GM18909 (cell line): Measurements from ENCODE around the gene PLCH2.
"Not testable (repeated sequence)": the region's sequence is repeated elsewhere in the genome, so short reads cannot be mapped to it uniquely, and the experiment has no call there.

Experiments used
- ATAC-seq: cut with Tn5 transposase; IDR thresholded peaks from one replicate; pipeline ENCODE4 v1.9.1; 2021; ENCODE audit warnings: mild to moderate bottlenecking; ENCODE audit not compliant: unreplicated experiment, poor library complexity

Gene PLCH2

DNA sequence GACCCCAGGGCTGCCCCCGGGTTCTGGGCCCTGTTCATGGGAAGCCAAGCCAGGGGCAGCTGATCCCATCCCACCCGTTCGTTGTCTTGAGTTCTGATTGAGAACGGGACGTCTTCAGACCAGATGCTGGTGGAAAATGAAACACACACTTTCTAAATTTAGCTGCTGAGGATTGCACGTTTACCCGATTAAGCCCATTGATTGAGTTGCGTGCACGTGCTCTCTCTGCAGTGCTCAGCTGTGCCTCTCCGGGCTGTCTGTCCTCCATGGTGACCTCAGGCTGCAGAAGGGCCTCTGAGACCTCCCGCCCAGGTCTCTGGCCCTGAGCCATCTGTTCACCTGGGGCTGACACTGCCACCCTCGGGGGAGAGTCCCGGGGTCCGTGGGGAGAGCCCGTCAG lies 36.7 kb upstream of the PLCH2 start:
- ATAC-seq = no peak

DNA sequence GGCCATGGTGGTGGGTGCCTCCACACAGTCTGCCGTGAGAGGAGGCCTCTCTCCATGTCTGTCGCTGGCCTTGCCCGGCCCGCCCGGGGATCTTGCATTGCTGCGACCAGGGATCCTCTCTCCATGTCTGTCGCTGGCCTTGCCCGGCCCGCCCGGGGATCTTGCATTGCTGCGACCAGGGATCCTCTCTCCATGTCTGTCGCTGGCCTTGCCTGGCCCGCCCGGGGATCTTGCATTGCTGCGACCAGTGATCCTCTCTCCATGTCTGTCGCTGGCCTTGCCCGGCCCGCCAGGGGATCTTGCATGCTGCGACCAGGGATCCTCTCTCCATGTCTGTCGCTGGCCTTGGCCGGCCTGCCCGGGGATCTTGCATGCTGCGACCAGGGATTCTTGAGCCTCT lies 35.7 kb upstream of the PLCH2 start:
- ATAC-seq = not testable (repeated sequence)

DNA sequence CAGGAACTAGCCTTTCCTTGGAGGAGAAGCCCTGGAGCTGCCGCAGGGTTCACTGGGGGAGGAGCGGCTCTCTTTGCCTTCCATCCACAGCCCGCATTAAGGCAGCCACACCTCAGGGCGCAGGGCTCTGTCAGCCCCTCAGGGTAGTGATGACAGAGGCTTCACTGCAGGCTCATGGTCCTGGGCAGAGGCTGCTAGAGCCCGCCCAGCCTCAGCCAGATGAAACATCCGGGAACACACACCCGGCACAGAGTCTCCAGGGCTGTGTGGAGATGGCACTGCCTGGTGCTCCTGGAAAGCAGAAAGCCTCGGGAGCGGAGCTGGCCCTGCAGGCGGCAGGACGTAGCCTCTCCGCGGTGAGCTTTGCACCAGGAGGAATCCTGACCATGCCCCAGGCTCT lies 34.3 kb upstream of the PLCH2 start:
- no peak for ATAC-seq

DNA sequence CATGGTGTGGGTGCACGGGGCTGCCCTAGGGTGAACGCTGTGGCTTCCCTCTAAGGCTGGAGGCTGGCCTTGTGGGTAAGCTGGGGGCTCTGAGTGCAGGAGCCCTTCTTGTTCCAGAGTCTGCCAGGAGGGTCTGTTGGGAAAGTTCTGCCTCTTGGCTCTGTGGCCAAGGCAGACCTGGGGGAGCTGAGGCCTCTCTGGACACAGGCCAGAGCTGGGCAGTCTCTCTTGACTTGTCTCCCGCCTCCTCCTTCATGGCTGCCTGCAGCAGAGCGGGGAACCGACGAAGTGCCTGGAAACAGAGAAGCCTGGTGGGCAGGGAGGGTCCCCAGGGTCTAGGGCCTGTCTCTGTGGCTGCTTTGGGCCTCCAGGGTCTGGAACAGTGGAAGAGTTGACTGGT lies 33.4 kb upstream of the PLCH2 start:
- ATAC-seq = no peak

DNA sequence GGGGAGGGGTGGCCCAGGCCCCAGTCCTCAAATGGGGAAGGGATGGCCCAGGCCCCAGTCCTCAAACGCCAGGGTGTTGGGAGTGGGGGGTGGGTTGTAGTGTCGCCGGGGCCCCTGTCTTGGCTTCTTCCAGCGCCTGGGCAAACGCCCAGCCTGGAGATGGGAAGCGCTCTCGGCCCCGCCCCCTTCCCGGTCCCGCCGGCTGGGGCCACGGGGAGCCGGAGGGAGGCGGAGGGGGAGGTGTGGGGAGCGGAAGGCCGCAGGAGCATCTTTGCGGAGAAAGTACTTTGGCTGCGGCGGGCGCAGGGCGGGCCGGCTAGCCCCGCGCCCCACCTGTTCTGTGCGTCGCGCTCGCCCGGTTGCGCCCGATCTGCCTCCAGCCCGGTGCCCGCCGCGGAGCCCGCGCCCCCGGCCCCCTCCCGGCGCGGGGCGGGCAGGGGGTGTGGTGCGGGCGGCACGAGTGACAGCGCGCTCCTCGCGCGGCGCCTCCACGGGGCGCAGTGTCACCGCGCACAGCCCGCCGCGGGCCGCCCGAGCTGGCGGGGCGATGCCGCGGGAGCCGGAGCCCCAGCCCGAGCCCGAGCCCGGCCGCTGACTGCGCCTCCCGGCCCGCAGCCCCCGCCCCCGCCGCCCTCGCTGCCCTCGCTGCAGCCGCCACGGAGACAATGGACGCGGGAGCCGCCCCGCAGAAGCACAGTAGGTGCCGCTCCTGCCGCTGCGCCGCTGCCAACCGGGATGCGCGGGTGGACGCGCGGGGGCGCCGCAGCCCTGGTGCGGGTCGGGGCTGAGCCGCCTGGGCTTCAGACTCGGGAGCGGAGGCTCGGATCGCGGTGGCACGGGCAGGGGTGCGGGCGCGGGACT lies 32.6 kb upstream of the PLCH2 start:
- no peak for ATAC-seq

DNA sequence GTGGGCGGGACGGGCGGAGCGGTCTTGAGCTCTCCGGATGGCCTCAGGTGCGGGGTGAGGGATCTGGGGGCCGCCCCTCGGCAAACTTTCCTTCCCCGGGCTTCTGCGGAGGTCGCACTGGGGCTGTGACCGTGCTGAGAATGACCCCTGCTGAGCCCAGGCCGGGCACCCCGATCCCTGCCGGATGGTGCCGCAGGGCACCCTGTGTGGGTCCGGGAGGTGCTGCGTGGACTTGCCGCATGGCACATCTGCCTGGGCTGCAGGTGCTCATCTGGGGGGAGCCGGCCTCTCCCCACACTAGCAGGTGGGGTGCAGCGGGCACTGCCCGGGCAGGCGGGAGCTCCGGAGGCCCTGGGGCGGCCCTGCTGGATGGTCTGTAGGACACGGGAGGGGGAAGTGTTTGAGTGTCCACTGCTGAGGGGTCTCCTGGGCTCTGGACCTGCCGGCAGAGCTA lies 31.9 kb upstream of the PLCH2 start:
- ATAC-seq = no peak

DNA sequence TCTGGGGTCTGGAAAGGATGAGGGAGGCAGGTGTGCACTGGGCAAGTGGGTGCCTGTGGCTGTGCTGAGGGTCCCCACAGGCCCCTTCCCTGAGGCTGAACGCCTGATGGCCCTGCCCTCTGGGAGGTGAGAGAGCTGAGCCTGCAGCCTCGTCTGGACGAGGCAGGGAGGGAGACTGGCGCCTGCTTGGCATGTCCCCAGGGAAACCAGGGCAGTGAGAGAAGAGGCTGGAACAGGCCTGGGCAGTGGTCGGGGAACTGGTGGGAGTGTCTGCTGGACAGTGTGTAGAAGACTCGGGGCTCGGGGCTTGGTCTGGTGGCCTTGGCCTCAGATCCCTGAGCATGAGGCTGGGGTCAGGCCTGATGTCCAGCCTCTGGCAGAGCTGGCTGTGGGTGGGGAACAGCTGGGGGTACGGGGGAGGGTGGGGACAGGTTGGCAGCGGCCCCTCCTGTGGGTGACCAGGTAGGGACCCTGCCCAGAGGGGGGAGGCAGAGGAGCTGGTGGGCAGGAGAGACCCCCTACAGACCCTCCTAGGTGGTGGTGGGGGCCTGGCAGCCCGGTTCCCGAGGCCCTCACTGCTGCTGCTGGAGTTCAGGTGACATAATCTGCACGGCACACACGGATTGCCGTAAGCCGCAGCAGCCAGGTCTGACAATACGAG lies 30.8 kb upstream of the PLCH2 start:
- no peak for ATAC-seq

DNA sequence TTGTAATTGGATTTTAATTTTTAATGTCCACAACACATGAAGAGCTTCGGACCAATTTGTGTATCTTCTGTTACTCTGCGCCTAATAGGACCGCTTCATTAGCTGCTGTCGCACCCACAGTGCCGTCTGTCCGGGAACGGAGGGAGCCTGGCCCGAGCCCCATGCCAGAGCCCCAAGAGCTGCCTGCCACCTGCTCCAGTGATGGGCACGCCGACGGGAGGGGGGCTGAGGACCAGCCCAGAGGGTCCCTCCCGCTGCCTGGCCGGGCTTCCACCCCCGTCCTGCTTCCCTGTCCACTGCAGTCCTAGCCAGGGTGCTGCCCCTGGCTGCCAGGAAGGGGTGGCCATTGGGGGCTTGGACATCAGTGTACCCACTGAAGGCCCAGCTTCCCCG lies 30.3 kb upstream of the PLCH2 start:
- no peak for ATAC-seq

DNA sequence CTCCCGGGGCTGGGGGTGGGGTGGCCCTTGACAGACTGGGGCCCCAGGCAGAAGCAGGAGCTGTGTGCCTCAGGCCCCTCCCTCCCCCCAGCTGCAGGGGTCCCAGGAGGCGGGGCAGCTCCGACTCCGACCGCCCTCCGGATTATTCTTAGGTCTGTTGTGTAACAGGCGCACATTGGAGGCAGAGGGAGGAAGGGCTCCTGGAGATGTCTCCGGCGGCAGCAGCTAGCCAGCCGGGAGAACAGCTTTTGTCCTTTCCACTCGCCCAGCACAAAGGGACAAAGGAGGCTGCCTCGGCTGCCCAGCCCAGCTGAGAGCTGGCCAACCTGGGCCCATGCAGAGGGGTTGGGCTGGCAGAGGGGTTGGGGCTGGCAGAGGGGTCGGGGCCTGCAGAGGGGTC lies 29.7 kb upstream of the PLCH2 start:
- ATAC-seq = no peak

DNA sequence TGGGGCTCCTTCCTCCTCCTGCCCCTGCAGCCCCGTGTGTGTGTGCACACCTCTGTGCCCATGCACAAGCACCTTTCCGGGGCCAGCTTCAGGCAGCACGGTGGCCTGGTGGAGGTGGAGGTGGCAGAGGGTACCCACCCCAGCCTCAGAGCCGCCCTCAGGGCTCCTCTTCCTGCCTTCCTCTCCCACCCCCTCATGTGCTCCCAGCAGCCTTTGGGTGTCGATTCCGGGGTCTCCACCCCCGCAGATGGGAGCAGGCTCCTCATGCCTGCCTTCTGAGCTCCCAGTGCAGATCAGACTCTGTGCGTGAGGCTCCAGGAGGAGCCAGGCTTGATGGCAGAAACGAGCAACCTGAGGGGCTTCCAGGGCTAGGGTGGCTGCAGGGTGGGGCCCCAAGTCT lies 29.2 kb upstream of the PLCH2 start:
- no peak for ATAC-seq

DNA sequence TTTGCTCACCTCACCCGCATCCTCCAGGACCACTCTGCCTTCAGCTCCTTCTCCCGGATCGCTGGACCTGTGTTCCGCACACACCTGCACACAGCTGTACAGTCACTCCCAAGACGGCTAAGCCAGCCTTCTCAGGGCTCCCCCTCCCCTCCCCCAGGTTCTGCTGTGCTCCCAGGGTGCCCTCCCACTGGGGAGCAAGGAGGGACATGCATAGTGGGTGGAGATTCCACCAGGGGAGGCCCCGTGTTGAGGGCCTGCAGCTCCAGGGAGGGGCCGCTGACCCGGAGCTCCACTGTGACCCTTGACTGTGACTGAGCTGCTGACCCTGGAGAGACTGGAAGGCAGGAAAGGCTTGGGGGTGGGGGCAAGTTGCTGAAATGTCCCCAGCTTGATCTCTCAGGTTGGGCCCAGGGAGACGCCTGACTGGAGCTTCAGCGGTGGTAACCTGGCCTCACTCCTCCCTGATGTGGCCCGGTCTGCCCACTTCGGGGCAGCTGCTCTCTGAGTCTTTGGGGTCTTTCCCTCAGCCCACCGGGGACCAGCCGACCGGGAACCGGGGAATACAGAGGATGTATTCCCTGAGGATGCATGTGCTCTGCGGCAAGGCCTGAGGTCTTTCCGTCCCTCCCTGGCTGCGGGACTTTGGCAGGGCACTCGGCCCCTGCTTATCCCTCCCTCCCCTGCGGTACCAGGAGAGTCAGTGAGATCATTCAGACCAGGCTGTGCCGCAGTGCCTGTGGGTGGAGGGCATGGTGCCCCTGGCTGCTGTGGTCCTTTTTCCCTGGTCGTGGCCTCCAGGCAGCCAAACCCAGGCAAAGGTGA lies 28.6 kb upstream of the PLCH2 start:
- no peak for ATAC-seq

DNA sequence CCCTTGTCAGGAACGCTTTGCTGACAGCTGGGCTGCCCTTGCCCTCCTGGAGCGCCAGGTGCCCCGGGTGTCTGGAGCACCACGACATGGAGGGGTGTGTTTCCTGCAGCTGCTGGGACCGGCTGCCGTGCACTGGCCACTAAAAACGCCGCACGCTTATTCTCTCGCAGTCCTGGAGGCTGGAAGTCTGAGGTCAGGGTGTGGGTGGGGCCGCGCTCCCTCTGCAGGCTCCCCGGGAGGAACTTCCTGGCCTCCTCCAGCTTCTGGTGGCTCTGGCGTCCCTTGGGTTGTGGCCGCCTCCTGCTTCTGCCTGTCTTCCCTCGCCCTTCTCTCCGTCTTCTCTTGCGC lies 28.0 kb upstream of the PLCH2 start:
- no peak for ATAC-seq

DNA sequence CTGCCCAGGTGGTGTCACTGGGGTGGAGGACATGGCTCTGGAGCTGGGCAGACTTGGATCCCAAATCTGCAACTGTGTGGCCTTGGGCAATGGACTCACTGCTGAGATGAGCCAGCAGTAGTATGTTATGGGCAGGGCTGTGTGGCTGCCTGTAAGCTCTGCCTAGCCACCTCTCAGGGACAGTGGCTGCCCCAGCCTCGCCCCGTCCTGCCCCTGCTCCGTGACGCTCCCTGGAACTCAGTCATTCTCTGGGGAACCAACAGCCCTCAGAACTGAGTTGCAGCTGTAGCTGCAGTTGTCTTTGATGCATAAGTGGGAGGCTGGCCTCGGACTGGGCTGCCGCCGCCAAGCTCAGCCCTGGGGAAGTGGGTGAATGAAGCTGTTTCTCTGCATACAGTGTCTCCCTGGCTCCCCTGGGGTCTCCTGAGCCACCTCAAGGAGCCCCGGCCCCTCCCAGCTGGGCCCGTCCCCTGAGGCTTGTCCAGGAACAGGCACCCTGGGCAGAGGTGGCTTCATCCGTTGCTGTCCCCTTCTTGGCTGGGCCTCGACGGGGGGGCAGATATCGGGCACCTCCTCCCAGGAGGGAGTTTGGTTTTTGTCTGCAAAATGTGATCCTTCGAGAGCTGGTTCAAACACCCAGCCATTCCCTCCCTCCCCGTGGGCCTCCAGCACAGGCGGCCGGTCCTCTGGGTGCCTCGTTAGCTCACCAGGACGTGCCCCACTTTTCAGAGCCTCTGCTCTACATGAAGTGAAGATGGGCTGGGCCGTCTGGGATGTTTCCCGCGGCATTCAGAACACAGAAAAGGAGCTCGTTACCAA lies 26.2 kb upstream of the PLCH2 start:
- no peak for ATAC-seq

DNA sequence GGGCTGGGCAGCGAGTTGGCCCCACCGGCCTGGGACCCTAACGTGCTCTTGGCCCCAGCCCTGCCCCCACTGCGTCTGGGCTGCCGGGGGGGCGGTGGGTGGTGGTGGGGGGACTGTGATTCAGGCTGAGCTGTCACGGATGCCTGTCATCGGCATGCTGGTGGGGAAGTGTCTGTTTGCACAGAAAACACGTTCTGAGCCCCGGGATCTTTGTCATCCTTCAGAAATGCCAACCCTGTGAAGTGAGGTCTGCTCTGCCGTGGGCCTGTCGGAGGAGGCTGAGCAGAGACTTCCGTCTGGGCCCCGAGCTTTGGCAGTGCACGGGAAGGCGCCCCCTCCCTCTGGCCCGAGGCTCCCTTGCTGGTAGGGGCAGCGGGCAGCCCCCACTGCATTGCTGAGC lies 24.3 kb upstream of the PLCH2 start:
- ATAC-seq = no peak

DNA sequence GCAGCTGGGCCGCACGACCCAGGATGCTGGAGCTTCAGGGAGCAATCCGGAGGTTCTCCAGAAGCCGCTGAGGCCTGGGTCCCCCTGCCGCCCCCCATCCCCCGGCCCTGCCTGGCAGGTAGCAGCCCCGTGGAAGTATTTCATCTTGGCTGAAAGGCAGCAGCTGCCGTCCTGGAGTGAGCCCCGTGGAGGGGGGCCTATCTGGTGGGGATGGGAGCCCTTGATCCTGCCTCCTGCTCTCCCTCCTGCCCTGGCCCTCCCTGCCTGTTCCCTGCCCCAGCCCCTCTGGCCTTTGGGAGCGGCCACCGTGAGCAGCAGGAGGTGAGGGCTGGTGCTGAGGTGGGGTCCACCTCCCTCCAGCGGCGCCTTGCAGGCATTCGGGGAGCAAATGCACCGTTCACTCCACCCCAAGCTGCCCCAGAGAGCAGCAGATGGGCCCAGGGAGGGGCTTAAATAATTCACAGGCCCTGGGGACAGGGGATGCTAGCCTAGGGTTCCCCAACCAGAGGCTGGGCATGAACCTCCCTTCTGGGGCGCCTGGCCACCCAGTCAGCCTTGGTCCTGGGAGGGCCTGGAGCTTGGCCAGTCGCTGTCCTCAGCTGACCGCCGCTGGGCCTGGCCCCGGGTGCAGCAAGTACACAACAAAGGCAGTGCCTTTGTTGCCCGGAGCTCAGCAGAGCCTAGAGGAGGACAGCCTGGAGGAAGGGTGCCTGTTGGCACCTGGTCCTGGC lies 23.7 kb upstream of the PLCH2 start:
- no peak for ATAC-seq

DNA sequence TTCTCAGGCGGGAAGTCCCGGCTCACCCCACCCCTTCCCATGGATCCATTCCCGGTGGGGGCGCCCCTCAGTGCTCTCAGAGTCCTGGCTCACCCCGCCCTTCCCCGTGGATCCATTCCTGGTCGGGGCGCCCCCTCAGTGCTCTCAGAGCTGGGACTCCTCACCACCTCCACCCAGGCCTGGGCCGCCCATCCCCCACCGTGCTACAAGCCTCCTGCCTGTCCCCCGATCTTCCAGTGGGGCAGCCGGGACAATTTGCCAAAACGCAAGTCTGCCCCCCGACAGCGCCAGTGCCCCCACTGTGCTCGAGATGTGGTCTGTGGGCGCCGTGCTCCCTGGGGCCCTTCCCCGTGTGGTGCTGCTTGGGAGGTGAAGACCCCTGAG lies 23.2 kb upstream of the PLCH2 start:
- ATAC-seq = no peak

DNA sequence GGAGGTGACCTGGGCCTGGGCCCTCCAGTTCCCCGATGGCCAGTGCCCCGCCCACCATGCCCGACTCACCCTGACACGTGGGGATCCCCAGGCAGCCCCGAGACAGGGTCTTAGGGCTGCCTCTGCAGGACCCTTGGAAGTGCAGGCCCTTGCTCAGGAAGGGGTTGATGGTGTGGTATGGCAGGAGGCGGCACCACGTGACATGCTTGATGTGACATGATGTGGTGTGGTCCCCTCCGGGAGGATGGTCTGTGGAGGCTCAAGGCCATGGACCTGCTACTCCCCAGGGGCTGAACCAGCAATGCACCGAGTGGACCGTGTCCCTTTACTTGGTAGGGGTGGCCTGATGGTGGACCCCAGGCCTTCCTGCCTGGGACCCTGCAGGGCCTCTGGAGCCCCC lies 21.9 kb upstream of the PLCH2 start:
- no peak for ATAC-seq

DNA sequence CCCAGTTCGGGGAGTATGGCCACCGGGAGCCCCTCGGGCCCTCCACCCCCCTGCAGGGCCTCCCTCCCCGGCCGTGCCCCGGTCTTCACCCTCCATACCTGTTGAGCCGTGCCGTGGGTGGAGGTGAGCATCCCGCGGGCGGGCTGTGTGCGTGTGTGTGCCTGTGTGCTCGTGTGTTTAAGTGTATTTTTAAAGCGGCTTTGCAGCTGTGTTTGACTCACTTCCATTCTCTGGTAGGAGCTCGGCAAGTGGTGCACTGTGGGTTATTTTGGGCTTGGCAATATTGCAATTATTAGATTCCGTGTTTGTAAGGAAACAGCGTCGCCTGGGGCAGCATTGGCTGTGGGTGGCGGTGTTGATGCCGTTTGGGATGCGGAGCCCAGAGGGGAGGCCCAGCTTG lies 20.3 kb upstream of the PLCH2 start:
- ATAC-seq = no peak

DNA sequence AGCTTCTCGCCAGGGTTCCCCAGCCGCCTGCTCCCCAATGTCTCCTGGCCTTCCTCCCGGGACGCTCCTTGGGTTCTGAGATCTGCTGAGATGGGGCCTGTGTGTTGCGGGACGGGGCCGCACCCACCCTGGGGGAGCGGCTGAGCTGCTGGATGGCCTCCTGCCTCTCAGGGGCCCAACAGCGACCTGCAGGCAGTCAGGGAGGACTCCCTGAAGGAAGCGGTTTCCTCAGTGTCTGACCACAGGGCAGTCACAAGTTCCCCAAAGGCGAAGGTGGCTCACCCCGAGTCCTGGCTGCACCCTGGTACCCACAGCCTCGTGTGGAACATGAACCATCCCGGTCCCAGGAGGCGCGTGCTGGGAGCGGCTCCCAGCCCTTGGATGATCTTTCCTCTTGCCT lies 18.6 kb upstream of the PLCH2 start:
- ATAC-seq = no peak

DNA sequence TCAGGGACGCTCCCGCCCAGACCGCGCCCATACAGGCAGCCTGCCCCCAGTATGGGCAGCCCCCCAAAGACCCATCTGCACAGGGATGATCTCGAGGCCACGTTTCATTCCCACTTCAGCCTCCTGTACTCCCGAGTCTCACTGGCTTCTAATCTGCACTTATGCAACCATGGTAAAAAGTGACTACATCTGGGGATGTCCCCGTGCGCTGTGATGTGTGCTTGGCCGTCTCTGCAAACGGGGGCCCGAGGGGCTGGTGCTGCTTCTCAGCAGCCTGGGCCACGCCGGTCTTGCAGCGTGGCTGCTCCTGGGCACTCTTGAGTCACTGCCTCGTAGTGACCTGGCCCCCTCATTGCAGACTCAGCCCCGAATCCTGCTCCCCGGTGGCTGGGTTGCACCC lies 17.4 kb upstream of the PLCH2 start:
- no peak for ATAC-seq
